ENCODE measurements around the gene SYN1. TPM values are rescaled to one million over a fixed set of nuclear protein-coding genes. Genes with fewer than 3 reads are reported as not detected.
"Not testable (repeated sequence)": the region's sequence is repeated elsewhere in the genome, so short reads cannot be mapped to it uniquely, and the experiment has no call there.

The SYN1 gene
- 0.44 TPM for total RNA-seq
- long read RNA-seq = 0 reads

- no peaks in the 10 kb centered on the region for H3K27me3 ChIP-seq (ENCODE audit: low read depth)
- DNase-seq (peak; percentile 85), ATAC-seq (peak; percentile 94 to 97)
- no peak within 1 kb of the TSS for H3K27ac ChIP-seq
- no peaks in the 10 kb centered on the region for H3K36me3 ChIP-seq
- intact Hi-C loops (cut with DNase I) = no loop called here
- H3K4me1 ChIP-seq = no peaks in the 10 kb centered on the region
- peak within 1 kb of the TSS; percentile 33 for H3K4me3 ChIP-seq
- no peak for TF ChIP-seq CTCF (IDR thresholded peaks at IDR 0.05)
- no peaks in the 10 kb centered on the region for H3K9me3 ChIP-seq
Measured at GRCh38 chrX:47619486-47620302, at the start of gene SYN1. Gene SYN1 (minus strand): TSS chrX:47619857. CDS start chrX:47619728, 129 bp downstream.

GRCh38 chrX:47665797-47666196 is 46.1 kb upstream of the SYN1 start:
- H3K4me3 ChIP-seq; H3K36me3 ChIP-seq; DNase-seq; ATAC-seq; intact Hi-C loops (cut with DNase I); H3K27me3 ChIP-seq (ENCODE audit: low read depth); H3K9me3 ChIP-seq; H3K4me1 ChIP-seq; H3K27ac ChIP-seq: not testable (repeated sequence)

- TF ChIP-seq CTCF (IDR thresholded peaks at IDR 0.05) = no peak
- no peak for DNase-seq
- Histone ChIP-seq H3K27me3 (ENCODE audit: low read depth) (no peaks in the 10 kb centered on the region), H3K4me1 (peaks cover under 1% of the 10 kb centered on the region), H3K4me3 (no peak overlapping the region), H3K36me3 (no peaks in the 10 kb centered on the region), H3K27ac (no peak overlapping the region), H3K9me3 (no peaks in the 10 kb centered on the region)
- no peak for ATAC-seq
- intact Hi-C loops (cut with DNase I) = no loop called here
Measured at GRCh38 chrX:47664737-47665136, 45.1 kb upstream of the SYN1 start.

GRCh38 chrX:47662144-47662657 is 42.5 kb upstream of the SYN1 start:
- no peak for ATAC-seq

GRCh38 chrX:47661539-47661938 is 41.9 kb upstream of the SYN1 start:
- Histone ChIP-seq H3K4me1 (peaks cover 10% of the 10 kb centered on the region), H3K27me3 (ENCODE audit: low read depth) (no peaks in the 10 kb centered on the region), H3K4me3 (no peak overlapping the region), H3K27ac (no peak overlapping the region), H3K36me3 (peaks cover 10% of the 10 kb centered on the region), H3K9me3 (no peaks in the 10 kb centered on the region)
- no peak for ATAC-seq
- TF ChIP-seq CTCF (IDR thresholded peaks at IDR 0.05) = no peak
- intact Hi-C loops (cut with DNase I) = no loop called here
- no peak for DNase-seq

More at GRCh38 chrX:47662144-47662657, 42.5 kb upstream of the SYN1 start:
- H3K27me3 ChIP-seq (ENCODE audit: low read depth) = no peaks in the 10 kb centered on the region
- no peak for TF ChIP-seq CTCF (IDR thresholded peaks at IDR 0.05)
- H3K9me3 ChIP-seq = no peaks in the 10 kb centered on the region
- H3K36me3 ChIP-seq = peaks cover 3% of the 10 kb centered on the region
- DNase-seq = no peak
- H3K4me1 ChIP-seq = peaks cover 10% of the 10 kb centered on the region
- intact Hi-C loops (cut with DNase I) = no loop called here
- no peak overlapping the region for H3K4me3 ChIP-seq
- no peak overlapping the region for H3K27ac ChIP-seq

- no peak for TF ChIP-seq CTCF (IDR thresholded peaks at IDR 0.05)
- H3K27me3 ChIP-seq (ENCODE audit: low read depth) = no peaks in the 10 kb centered on the region
- no peaks in the 10 kb centered on the region for H3K9me3 ChIP-seq
- DNase-seq (no peak), ATAC-seq (no peak)
- H3K36me3 ChIP-seq = peaks cover 28% of the 10 kb centered on the region
- peaks cover 10% of the 10 kb centered on the region for H3K4me1 ChIP-seq
- H3K4me3 ChIP-seq = peak overlapping the region; percentile 65
- H3K27ac ChIP-seq = peak overlapping the region; percentile 98
- intact Hi-C loops (cut with DNase I) = no loop called here
Measured at GRCh38 chrX:47659421-47659726, 39.7 kb upstream of the SYN1 start.
